ENCODE results near the gene MRPL28.
A peak's percentile ranks its signal among the peaks of the same experiment; 100 is the strongest.

MRPL28 gene

DNA sequence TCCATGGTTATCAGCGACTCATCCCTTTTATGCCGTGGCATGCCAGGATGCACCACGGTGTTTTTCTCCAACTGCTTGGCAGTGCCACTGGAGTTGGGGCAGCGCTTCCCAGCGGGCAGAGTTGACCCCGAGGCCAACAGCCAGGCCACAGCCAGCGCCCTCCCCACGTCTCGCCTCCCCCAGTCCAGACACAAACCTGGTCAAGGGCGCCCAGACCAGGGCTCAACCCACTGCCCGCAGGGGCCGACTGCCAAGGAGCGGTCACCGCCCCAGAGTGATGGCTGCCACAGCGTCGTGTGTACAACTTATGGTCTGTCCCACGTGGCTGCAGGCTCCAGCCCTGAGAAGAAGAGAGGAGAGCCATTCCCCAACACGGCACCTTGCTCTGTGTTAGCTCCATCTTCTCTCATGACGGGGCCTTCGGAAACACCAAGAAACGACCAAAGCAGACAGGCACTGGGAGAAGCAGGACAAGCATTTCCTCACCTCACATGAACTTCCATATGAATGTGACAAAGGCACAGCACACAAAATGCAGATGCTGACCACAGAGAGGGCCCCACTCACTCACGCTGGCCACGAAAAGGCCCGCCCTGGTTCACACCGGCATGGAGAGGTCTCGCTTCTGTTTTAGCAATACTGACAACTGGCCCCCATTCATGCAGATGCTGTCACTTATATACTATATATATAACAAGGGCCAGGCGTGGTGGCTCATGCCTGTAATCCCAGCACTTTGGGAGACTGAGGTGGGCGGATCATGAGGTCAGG is 44.8 kb downstream of the MRPL28 start:
- Mint-ChIP-seq H3K27ac (peak overlapping the region in 1 of 2 donors; percentile 82), H3K27me3 (no peaks in the 10 kb centered on the region), H3K9me3 (no peaks in the 10 kb centered on the region), H3K4me1 (peaks cover 83% of the 10 kb centered on the region), H3K4me3 (peak overlapping the region; percentile 74 to 86)
- DNase-seq, result no peak
- no peak for ATAC-seq

DNA sequence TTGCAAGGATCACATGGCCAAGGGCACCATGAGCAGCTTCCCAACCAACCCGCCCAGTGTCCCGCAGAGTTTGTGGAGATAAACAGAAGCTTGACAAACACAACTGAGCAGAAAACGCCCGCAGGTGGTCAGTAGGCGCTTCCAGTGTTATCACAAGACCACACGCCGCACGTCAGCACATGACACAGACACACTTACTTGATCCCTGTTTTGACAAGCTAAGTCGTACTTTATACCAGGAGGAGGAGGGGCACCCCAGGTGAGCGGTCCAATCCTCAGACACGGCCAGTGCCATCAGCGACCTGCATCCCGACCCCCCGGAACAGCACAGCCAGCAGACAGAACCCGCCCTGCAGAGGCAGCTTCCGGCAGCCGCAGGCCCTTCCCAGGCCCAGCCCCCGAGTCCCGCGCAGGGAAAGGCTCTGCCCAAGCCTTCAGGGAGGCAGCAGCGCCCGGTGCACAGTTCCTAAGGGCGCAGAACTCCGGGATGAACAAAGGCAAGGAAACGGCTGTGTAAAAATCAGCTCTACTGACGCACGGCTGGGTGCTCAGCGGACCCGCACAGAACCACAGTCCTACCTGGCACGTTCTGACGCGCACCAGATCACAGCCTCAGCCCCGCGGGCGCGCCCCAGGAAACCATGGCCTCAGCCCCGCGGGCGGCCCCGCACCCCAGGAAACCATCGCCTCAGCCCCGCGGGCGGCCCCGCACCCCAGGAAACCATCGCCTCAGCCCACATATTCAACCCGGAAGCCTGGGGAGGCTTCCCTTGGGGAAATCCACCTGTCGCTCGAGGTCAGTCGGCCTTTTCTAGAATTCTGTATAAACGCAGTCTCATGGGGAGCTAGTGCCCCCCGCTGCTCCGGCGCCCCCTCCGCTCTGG is 45.6 kb downstream of the MRPL28 start:
- H3K27ac Mint-ChIP-seq, result peak overlapping the region in 1 of 2 donors; percentile 82
- ATAC-seq (peak; percentile 68), DNase-seq (peak; percentile 41 to 57)
- H3K27me3 Mint-ChIP-seq, result no peaks in the 10 kb centered on the region
- H3K4me3 Mint-ChIP-seq, result peak overlapping the region; percentile 74 to 86
- peaks cover 82% of the 10 kb centered on the region for H3K4me1 Mint-ChIP-seq
- H3K9me3 Mint-ChIP-seq, result no peaks in the 10 kb centered on the region

DNA sequence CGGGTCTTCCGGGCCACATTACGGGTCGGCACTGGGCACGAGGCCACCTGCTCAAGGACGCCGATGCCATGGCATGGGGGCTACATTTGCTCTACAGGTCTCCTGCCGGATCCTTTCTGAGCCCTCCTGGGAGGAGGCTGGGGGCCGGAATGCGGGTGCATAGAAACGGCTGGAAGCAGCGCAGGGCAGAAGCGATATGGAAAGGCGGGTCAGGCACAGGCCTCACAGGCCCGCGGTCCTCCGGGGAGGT is 46.2 kb downstream of the MRPL28 start:
- Mint-ChIP-seq H3K4me1 (peaks cover 87% of the 10 kb centered on the region), H3K27ac (no peak overlapping the region)
- ATAC-seq, result no peak

DNA sequence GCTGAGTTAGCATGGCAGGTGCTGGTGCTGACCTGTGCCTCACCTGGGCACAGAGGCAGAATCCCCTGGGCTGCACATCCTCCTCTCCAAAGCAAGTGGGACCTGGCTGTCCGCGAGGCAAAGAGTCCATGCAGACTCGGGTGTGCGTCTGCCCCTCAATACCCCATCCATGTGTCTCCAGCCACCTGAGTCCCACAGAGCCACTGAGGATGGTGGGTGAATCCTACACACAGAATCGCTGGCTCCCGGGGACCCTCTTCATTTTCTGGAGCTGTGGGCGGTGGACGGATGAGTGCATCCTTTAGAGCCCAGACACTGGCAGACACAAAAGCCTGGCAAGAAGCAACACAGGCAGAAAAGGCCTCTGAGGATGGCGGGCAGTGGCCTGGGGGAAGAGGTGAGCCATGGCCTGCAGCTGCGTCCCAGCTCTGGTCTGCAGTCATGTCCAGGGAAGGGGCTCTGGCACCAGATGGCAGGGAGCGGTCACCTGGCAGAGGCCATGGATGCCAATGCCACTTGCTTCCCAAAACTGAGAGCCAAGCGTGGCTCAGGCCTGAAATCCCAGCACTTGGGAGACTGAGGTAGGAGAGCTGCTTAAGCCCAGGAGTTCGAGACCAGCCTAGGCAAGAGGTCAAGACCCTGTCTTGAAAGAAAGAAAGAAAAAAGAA is 47.7 kb downstream of the MRPL28 start:
- Mint-ChIP-seq H3K4me3 (no peak overlapping the region), H3K27ac (no peak overlapping the region), H3K4me1 (peaks cover 90% of the 10 kb centered on the region), H3K9me3 (no peaks in the 10 kb centered on the region), H3K27me3 (no peaks in the 10 kb centered on the region)
- DNase-seq (no peak), ATAC-seq (no peak)

More for the DNA sequence above, 46.2 kb downstream of the MRPL28 start:
- Mint-ChIP-seq H3K9me3 (no peaks in the 10 kb centered on the region), H3K27me3 (no peaks in the 10 kb centered on the region), H3K4me3 (peak overlapping the region in 1 of 2 donors; percentile 86)
- no peak for DNase-seq

DNA sequence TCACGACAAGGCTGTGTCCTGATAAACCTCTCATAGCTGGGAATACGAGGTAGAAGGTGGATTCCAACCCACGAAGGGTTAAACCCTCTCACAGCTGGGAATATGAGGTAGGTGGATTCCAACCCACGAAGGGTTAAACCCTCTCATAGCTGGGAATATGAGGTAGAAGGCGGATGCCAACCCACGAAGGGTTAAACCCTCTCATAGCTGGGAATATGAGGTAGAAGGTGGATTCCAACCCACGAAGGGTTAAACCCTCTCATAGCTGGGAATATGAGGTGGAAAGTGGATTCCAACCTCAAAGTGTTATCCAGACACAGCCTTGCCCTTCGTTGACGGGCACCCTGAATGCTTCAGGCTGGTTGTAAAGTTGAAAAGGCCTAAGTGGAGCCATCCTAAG is 48.8 kb downstream of the MRPL28 start:
- no peak overlapping the region for H3K4me3 Mint-ChIP-seq
- H3K4me1 Mint-ChIP-seq, result peaks cover 82% of the 10 kb centered on the region
- H3K9me3 Mint-ChIP-seq, result no peaks in the 10 kb centered on the region
- no peak for DNase-seq
- ATAC-seq, result no peak
- H3K27me3 Mint-ChIP-seq, result no peaks in the 10 kb centered on the region
- H3K27ac Mint-ChIP-seq, result peak overlapping the region in 1 of 2 donors; percentile 78

DNA sequence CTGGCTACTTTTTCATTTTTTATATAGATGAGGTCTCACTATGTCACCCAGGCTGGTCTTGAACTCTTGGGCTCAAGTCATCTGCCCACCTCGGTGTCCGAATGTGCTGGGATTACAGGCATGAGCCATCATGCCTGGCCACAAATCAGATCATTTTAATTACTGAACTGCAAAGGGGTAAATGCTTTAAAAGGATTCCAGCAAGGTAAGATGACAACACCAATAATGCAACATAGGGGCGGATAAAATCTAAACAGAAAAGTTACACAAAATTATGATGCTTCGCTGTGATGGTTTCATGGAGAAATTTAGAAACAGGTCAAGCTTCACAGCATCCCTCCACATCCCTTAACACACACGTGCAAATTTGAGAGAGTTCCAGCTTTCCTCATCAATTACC is 50.1 kb downstream of the MRPL28 start:
- Mint-ChIP-seq H3K27me3 (no peaks in the 10 kb centered on the region), H3K9me3 (no peaks in the 10 kb centered on the region), H3K27ac (no peak overlapping the region), H3K4me3 (no peak overlapping the region), H3K4me1 (peaks cover 68% of the 10 kb centered on the region)
- no peak for ATAC-seq
- no peak for DNase-seq

DNA sequence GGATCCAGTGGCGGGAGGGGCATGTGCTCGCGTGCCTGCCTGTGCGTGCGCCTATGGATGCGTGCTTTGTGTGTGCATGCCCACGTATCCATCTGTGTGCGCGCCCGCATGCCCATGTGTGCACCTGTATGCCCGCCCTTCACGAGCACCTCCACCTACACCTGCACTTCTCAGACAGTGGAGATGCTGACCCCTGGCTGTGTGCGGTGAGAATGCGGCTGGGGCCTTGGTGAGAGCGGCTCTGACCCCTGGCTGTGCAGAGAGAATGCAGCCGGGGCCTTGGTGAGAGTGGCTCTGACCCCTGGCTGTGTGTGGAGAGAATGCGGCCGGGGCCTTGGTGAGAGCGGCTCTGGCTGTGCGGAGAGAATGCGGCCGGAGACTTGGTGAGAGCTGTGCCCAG is 51.7 kb downstream of the MRPL28 start:
- Mint-ChIP-seq H3K27ac (no peak overlapping the region), H3K27me3 (no peaks in the 10 kb centered on the region), H3K4me3 (no peak overlapping the region), H3K4me1 (peaks cover 53% of the 10 kb centered on the region), H3K9me3 (no peaks in the 10 kb centered on the region)
- no peak for DNase-seq
- peak; percentile 40 for ATAC-seq

DNA sequence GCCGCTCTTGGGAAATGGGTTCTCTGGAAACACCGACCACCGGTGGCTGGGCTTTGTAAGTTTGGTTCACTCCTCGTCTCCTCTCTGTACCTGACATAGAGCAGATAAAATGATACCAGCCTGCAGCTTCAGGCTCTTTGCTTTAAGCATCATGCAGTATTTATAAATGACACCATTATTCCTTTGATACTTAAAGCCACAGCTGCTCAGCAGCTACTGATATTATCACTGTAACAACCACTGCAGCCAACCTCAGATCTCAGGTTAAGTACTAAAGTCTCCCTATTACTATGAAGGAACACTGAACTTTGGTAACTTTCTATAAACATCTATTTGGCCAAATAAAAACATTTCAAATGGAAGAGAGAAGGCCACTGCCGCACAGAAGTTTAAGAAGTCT is 52.8 kb downstream of the MRPL28 start:
- H3K4me3 Mint-ChIP-seq, result no peak overlapping the region

More for the DNA sequence above, 52.8 kb downstream of the MRPL28 start:
- DNase-seq (no peak), ATAC-seq (no peak)
- Mint-ChIP-seq H3K27ac (no peak overlapping the region), H3K4me1 (peaks cover 44% of the 10 kb centered on the region), H3K27me3 (no peaks in the 10 kb centered on the region), H3K9me3 (no peaks in the 10 kb centered on the region)

Measured in stimulated activated naive CD8-positive, alpha-beta T cell treated with anti-CD3 and anti-CD28 coated beads, Interleukin-15, amount 100 ng/mL, for 72 hours (primary cell).